ENCODE data around the gene NEUROD4. TPM values are rescaled to one million over a fixed set of nuclear protein-coding genes. Genes with fewer than 3 reads are reported as not detected.

The NEUROD4 gene
- total RNA-seq, 2 experiments from 2014 or later, result not detected

Other genes starting within 250 kb of the NEUROD4 start
- not detected for gene MUCL1, start 165.5 kb upstream of the NEUROD4 start, total RNA-seq
- 100 to 1,000 TPM in 1 of 2 experiments, 10 to 100 TPM in 1; 81.0 to 107 TPM for gene TESPA1, start 35.2 kb upstream of the NEUROD4 start, total RNA-seq
- gene OR9K2, start 106.4 kb downstream of the NEUROD4 start, total RNA-seq, result not detected
- not detected for gene OR10A7, start 201.1 kb downstream of the NEUROD4 start, total RNA-seq
- gene OR6C74, start 224.6 kb downstream of the NEUROD4 start, total RNA-seq, result not detected

All from activated CD4-positive, alpha-beta T cell treated with anti-CD3 and anti-CD28 coated beads for 36 hours (primary cell).